GM12878 (cell line): Measurements from ENCODE around the gene TASOR2. TPM values are rescaled to one million over a fixed set of nuclear protein-coding genes. Genes with fewer than 3 reads are reported as not detected.

Experiments used
- ATAC-seq: fragments of 200-7000 bp; cut with Tn5 transposase; 3 replicates; pipeline ENCODE4 v1.9.1; 2020; ENCODE audit warnings: mild to moderate bottlenecking, moderate library complexity
- BruUV-seq: library from RNA; stranded (reverse); fragments of 400-500 nt; replicated peaks from 2 replicates; lab custom pipeline; 2021; lab: Mats Ljungman, UMichigan
- CTCF ChIA-PET: fragments of 300-600 bp; sonication (Branson Sonifier 250); formaldehyde crosslinking; extraction: SDS; loops from one replicate; lab custom pipeline; 2021; ENCODE audit warnings: inconsistent platforms; lab: Yijun Ruan, JAX
- POLR2A ChIA-PET: fragments of 350-600 bp; formaldehyde crosslinking; extraction: SDS; loops from one replicate; lab custom pipeline; 2021; ENCODE audit warnings: inconsistent platforms; lab: Charles Lee
- RAD21 ChIA-PET: fragments of 300-600 bp; sonication (Branson Sonifier 250); formaldehyde crosslinking; loops from one replicate; lab custom pipeline; 2023; ENCODE audit warnings: antibody characterized with exemption; ENCODE audit not compliant: unreplicated experiment; lab: Charles Lee
- SMC1A ChIA-PET: fragments of 300-600 bp; sonication (Branson Sonifier 250); formaldehyde crosslinking; loops from one replicate; lab custom pipeline; 2023; ENCODE audit not compliant: unreplicated experiment, uncharacterized antibody; lab: Charles Lee
- DNase-seq: peaks from one replicate; pipeline ENCODE4 v3.0.0-alpha.2; 2011; ENCODE audit warnings: low read depth, low spot score
- FAIRE-seq: peaks from 3 replicates; lab custom pipeline; 2011; peaks lifted over from hg19 to GRCh38; lab: Jason Lieb, UNC
- H2AFZ ChIP-seq: 2 replicates; pipeline ENCODE4 v1.6.0; 2011; ENCODE audit warnings: low read depth, low read length, control low read depth; ENCODE audit not compliant: control insufficient read depth
- H3K27ac ChIP-seq: 2 replicates; pipeline ENCODE4 v1.5.1; 2011; ENCODE audit warnings: control low read depth; ENCODE audit not compliant: control insufficient read depth, insufficient read depth
- H3K27me3 ChIP-seq, 2 experiments: replicated peaks in 1 of 2; 2 replicates each; pipeline versions ENCODE4 v1.6.0 to v1.6.1; 2011; ENCODE audit warnings: low read length in 1 of 2; ENCODE audit not compliant: control insufficient read depth in 2 of 2, insufficient read depth in 2 of 2
- H3K36me3 ChIP-seq, 2 experiments: 2 replicates each; pipeline ENCODE4 v1.5.1; 2011; ENCODE audit warnings: low read length in 1 of 2; ENCODE audit not compliant: control insufficient read depth in 2 of 2, insufficient read depth in 2 of 2
- H3K4me1 ChIP-seq: 2 replicates; pipeline ENCODE4 v1.6.1; 2011; ENCODE audit warnings: mild to moderate bottlenecking, low read length, moderate library complexity, mixed read lengths; ENCODE audit not compliant: control insufficient read depth, insufficient read depth
- H3K4me2 ChIP-seq: 2 replicates; pipeline ENCODE4 v1.6.0; 2011; ENCODE audit warnings: control low read depth; ENCODE audit not compliant: control insufficient read depth, insufficient read depth
- H3K4me3 ChIP-seq: fragments of 200-600 bp; sonication (generic); 2 replicates; pipeline ENCODE4 v1.5.1; 2016
- H3K79me2 ChIP-seq: 2 replicates; pipeline ENCODE4 v1.6.0; 2011; ENCODE audit warnings: low read length; ENCODE audit not compliant: control insufficient read depth, insufficient read depth
- H3K9ac ChIP-seq: 2 replicates; pipeline ENCODE4 v1.8.0; 2011; ENCODE audit warnings: low read length, control low read depth, mixed read lengths; ENCODE audit not compliant: control insufficient read depth, insufficient read depth
- H3K9me3 ChIP-seq: replicated peaks from 3 replicates; pipeline ENCODE4 v1.5.1; 2011; ENCODE audit warnings: mild to moderate bottlenecking, low read length; ENCODE audit not compliant: control insufficient read depth, insufficient read depth
- H4K20me1 ChIP-seq: 2 replicates; pipeline ENCODE4 v1.6.0; 2011; ENCODE audit not compliant: control insufficient read depth, insufficient read depth
- BMI1 ChIP-seq: fragments of 450-650 bp; IDR thresholded peaks from 2 replicates; pipeline ENCODE4 v1.6.1; 2016; ENCODE audit warnings: mild to moderate bottlenecking, moderate library complexity, borderline replicate concordance
- RCOR1 ChIP-seq: conservative IDR thresholded peaks from 2 replicates; pipeline ENCODE4 v1.6.1; 2012; ENCODE audit warnings: low read depth, low read length, improper control_type of control experiment
- SKIL ChIP-seq: fragments of 450-650 bp; IDR thresholded peaks from 2 replicates; pipeline ENCODE4 v1.6.1; 2017; ENCODE audit warnings: mild to moderate bottlenecking, low read depth, inconsistent platforms; ENCODE audit not compliant: poor library complexity, severe bottlenecking
- WGBS: methylation state at CpG from one replicate; pipeline ENCODE4 v1.1.6; 2016; ENCODE audit warnings: low lambda C conversion rate; ENCODE audit not compliant: insufficient replicate concordance, insufficient coverage; ENCODE audit errors: missing lambda C conversion rate; 5-methylcytosine and 5-hydroxymethylcytosine counted together
- in situ Hi-C: fragments of 300-500 bp; cut with MboI; formaldehyde crosslinking; loops from 9 replicates; pipeline ENCODE4 v1.14.3; 2018; ENCODE audit warnings: mixed read lengths
- intact Hi-C: fragments of 100-400 bp; cut with micrococcal nuclease; formaldehyde crosslinking; loops from one replicate; pipeline ENCODE4 v1.14.2; 2022; ENCODE audit not compliant: unreplicated experiment
- polyA plus RNA-seq, 11 experiments: library from polyadenylated mRNA; depleted of rRNA in 4 of 11; unstranded in 6 of 11; stranded (reverse) in 5 of 11; fragments of >200 nt; fragmentation: Nextera tagmentation in 4 of 11; fragmentation: Illumina TruSeq in 1 of 11; extraction: Ambion mirVana in 4 of 11; extraction: Trizol in 1 of 11; gene quantifications; 1 replicate in 1 of 11; 2 replicates in 10 of 11; pipeline versions ENCODE4 v1.2.1 to v1.2.3, GENCODE V29; 2011 to 2016; ENCODE audit warnings: inconsistent platforms in 2 of 11, missing spikeins in 2 of 11, low read depth in 1 of 11
- total RNA-seq, 4 experiments: library from RNA; depleted of rRNA in 3 of 4; stranded (reverse); fragments of >200 nt in 3 of 4; fragmentation: Illumina TruSeq in 1 of 4; extraction: Trizol in 1 of 4; gene quantifications; 2 replicates each; pipeline versions ENCODE4 v1.2.1 to v1.2.3, GENCODE V29; 2013 to 2021
- TF ChIP-seq, protein P1 (sequence below): IDR thresholded peaks from 2 replicates; pipeline ENCODE4 v1.6.1; 2011; ENCODE audit warnings: borderline replicate concordance, low read depth, mild to moderate bottlenecking, moderate library complexity, low read length; ENCODE audit not compliant: insufficient read depth, poor library complexity, severe bottlenecking

TASOR2 gene
- total and polyA plus RNA-seq, 10 of the 15 experiments (the other 5 are each of a cell fraction or from before 2014, with no cell fraction given) = 8.2 to 54.7 (median 31.0) TPM

- TF ChIP-seq, protein P1, sequence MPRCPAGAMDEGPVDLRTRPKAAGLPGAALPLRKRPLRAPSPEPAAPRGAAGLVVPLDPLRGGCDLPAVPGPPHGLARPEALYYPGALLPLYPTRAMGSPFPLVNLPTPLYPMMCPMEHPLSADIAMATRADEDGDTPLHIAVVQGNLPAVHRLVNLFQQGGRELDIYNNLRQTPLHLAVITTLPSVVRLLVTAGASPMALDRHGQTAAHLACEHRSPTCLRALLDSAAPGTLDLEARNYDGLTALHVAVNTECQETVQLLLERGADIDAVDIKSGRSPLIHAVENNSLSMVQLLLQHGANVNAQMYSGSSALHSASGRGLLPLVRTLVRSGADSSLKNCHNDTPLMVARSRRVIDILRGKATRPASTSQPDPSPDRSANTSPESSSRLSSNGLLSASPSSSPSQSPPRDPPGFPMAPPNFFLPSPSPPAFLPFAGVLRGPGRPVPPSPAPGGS = no peak
Observed at GRCh38 chr10:5663692-5664427, 20.8 kb upstream of the TASOR2 start (continued).

GRCh38 chr10:5665373-5666007 is 19.1 kb upstream of the TASOR2 start:
- H4K20me1 ChIP-seq = no peaks in the 10 kb centered on the region
- H3K4me2 ChIP-seq = peak overlapping the region; percentile 73
- no peaks in the 10 kb centered on the region for H3K9me3 ChIP-seq
- H2AFZ ChIP-seq = no peak overlapping the region; the same call in 1 of the 2 replicates
- 29% methylated on average over 9 of the region's 9 CpGs for WGBS
- intact Hi-C loops = no loop called here
- ChIA-PET CTCF (no interaction called here), SMC1A (interaction anchor here (0.6 to 1.7 kb wide), 2 partner anchors 17 to 35 kb away, joined by 3 read pairs; no protein-coding TSS in a partner anchor), POLR2A (interaction anchor here (0.7 kb wide), 1 partner anchor 35 kb away, joined by 3 read pairs; no protein-coding TSS in a partner anchor), RAD21 (no interaction called here)
- no peaks in the 10 kb centered on the region for H3K36me3 ChIP-seq
- TF ChIP-seq BMI1 (no peak), RCOR1 (no peak), SKIL (no peak)
- H3K27ac ChIP-seq = no peak overlapping the region
- no peak for ATAC-seq
- in situ Hi-C loops = no loop called here
- peak overlapping the region; percentile 53; the same call in 1 of the 2 replicates for H3K4me3 ChIP-seq
- no peak for FAIRE-seq
- no peak for DNase-seq
- H3K27me3 ChIP-seq = peaks cover 7 to 18% of the 10 kb centered on the region in 2 experiments
- H3K79me2 ChIP-seq = no peaks in the 10 kb centered on the region
- no peak overlapping the region for H3K9ac ChIP-seq
- BruUV-seq = no TSS peak
- H3K4me1 ChIP-seq = peaks cover 10% of the 10 kb centered on the region
